NCI-H2081 (cell line): ENCODE measurements around the gene FAM151A.

Source experiments
- DNase-seq, 2 experiments: peaks; one replicate each; lab custom pipeline; 2025; lab: John Stamatoyannopoulos, UW

FAM151A gene

DNA sequence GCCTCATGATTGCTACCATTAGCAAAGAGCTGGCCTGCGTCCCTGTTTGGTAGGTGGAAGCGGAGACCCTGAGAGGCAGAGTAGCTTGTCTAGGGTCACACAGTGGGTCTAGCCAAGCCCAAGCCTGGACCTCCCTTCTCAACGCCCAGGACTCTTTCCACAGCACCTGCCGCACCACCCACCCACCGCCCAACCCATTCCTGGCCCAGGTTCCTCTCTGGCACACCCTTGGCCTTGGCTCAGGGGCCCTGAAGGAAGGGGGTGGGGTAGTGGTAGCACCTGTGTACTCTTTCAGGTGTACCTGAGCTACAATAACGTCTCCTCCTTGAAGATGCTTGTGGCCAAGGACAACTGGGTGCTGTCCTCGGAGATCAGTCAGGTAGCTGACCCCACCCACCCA is 19.3 kb downstream of the FAM151A start:
- no peak for DNase-seq

DNA sequence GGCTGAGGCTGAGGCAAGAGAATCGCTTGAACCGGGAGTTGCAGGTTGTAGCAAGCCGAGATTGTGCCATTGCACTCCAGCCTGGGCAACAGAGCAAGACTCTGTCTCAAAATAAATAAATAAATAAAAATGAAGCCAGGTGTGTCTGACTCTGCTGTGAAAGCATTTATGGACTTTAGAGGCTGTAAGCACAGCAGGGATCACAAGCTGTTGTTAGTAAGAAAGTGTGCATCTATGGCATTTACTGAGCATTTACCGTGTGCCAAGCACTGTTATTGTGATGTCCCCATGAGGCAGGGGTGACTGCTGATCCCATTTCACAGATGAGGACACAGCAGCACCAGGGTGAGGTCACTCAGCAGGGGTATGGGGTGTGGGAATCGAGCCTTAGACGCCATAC is 20.1 kb downstream of the FAM151A start:
- no peak for DNase-seq

DNA sequence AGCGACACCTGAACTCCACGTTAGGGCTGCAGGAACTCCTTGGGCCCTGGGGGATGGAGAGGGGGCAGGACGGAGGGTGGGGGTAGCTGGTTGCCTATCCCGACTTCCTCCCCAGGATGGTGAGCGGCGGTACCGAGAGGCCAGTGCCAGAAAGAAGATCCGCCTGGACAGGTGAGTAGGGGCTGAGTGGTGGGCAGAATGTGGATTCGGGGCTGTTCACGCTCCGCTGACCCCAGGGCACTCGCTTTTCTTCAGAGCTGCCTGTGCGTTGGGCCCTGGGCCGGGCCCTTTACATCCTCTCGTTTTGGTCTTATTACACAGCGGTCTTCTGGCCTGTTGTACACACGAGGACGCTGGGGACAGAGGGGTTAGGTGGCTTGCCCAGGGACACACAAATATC is 20.8 kb downstream of the FAM151A start:
- DNase-seq: no peak

DNA sequence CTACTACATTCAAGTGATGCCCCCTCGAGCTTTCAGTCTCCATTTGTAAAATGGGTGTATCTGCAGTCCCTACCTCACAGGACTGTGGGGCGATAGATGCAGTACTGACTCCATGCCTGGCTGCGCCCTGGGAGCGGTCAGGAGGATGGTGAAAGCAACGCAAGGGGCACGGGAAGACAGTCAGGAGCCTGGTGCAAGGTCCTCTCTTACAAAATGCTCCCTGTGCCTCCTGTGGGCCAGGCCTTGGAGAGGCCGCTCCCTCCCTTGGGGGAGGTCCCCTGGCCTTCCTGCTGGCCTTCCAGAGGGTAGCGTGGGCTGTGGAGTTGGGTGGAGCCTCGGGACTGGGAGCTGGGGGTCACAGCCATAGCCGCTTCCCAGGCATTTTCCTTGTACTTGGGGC is 21.6 kb downstream of the FAM151A start:
- DNase-seq: no peak

DNA sequence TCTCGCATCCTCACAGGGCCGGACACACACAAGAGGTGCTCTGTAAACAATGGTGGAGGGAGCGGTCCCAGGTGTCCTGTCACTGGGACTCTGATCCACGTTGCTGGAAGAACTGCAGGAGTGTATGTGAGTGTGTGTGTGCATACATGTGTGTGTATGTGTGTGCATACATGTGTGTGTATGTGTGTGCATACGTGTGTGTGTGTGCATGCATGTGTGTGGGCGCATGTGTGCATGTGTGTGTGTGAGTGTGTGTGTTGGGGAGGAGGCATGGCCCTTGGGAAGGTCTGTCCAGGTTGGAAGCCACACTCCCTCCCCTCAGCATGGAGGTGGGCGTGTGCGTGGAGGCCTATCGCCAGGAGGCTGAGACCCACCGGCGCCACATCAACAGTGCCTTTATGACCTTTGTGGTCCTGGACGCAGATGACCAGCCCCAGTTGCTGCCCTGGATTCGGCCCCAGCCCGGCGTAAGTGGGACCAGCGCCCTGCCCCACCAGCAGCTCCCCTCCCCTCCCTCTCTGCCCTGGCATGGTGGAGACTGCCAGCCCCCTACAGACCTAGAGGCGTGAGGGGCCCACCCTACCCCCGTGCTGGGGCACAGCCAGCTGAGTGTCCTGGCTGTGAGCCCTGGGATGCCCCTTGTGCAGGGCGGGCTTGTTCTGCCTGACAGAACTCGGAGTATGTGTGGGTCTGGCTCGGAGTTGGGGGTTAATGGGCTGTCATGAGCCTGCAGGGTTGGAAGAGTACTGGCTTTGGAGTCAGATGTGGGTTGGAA is 22.2 kb downstream of the FAM151A start:
- no peak for DNase-seq

DNA sequence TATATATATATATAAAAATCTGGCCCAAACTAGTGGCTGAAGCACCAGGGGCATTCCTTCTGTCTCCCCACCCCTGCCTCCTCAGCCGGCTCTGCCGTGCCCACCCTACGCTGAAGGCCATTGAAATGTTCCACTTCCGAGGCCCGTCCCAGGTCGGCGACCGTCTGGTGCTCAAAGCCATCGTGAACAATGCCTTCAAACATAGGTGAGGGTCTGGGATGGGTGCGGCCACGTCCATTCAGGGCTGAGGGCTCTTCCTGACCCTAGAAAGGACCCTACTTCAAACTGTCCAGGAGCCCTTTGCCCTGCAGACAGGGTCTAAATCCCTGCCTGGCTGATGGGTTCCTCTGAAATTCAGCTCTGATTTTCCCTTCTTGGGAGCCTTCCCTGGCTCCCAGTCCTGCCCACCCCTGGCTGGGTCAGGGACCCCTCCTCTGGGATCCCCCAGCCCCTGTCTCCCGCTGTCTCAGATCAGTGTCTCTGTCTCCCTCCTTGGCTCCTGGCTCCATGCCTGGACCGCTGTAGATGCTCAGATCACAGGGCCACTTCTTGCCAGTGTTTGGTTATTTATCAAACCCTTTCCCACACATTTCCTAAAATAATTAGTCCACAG is 24.0 kb downstream of the FAM151A start:
- no peak for DNase-seq

DNA sequence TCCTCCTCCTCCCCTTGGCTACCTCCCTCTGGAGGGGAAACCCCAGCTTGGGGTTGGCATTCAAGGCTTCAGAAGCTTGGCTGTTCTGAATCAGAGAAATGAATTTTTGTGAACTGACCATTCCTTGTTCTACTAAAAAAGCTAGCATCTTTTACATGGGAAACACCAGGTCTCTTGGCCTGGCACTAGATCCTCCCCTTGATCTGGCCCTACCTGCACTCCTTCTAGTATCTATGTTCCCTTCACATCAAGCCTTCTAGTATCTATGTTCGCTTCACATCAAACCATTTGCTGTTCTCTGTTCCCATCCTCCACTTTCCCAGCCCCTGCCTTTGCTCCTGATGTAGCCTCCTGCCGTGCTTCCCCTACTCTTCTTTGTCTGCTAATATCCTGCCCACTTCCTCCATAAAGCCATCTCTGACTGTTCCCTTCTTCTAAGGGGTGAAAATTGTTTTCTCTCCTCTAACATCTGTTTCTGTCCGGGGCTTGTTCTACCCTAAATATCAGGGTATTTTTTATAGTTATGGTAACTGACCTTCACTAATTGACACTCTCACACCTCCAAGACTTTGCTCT is 25.8 kb downstream of the FAM151A start:
- DNase-seq: no peak

DNA sequence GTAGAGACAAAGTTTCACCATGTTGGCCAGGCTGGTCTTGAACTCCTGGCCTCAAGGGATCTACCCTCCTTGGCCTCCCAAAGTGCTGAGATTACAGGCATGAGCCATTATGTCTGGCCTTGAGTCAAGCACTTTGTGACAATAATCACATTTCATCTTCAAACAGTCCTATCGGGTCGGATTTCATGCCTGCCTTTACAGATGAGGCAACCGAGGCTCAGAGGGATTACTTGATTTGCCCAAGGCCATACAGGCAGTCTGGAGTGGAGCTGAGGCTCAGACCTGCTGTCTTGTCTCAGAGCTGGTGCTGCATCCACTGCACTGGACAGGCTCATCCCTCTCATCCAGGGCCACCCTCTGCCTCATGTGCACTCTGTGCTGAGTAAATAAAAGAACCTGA is 26.6 kb downstream of the FAM151A start:
- no peak for DNase-seq

DNA sequence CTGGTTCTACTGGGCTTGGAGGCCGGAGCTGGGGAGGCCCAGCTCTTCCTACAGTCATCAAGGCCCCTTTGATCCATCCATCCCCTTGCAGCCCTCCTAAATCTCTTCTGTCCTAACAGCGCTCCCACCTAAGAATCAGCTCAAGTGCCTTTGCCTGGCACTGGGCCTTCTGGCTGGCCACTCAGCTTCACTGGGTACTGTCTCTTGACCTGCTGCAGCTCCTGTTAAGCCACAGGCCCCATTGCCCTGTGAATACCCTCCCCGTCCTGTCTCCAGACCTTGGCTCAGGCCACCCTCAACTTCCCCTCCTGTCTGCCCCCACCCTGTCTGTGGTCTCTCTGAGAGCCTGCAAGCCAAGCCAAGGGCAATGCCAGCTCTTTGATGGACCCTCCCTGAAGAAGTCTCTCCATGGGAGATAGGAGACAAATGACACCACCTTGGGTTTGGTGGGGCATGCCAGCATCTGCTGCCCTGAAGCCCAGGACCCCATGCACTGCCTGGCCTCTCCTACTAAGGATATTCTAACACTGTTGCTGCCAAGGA is 27.3 kb downstream of the FAM151A start:
- no peak for DNase-seq

DNA sequence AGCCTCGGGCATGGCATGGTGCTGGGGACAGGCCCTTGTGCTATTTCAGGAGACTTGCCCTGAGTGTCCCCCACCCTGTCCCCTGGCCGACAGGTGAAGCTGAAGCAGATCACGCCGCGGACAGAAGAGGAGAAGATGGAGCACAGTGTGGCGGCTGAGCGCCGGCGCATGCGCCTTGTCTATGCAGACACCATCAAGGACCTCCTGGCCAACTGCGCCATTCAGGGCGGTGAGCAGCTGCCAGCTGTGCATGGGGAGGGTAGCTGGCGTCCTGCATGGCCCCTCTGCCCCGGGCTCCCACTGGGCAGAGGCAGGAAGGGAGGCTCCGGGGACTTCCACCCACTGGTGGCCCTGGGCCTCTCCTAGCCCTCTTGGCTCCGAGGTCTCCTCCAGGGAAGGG is 28.9 kb downstream of the FAM151A start:
- no peak for DNase-seq

DNA sequence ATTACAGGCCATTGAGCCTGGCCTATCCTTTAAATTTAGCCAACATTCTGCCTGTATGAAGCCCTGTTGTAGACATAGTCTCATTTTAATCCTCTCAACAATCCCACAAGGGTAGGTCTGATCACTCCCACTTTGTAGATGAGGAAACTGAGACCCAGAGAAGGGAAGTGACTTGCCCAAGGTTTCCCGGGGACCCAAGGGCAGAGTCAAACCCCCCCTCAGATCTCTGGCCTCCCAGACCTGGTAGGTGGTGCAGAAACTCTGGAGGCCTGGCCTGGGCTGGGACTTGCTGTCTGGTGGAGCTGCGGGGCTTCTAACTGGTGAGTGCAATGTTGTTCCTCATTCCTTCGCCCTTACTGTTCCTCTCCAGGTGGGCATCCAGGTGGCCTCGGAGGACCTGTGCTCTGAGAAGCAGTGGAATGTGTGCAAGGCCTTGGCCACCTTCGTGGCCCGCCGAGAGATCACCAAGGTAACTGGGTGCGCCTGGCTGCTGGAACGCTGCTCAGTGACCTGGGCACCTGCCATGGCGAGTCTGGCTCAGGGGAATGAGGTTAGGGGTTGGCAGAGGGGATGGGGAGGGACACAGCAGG is 29.7 kb downstream of the FAM151A start:
- no peak for DNase-seq

DNA sequence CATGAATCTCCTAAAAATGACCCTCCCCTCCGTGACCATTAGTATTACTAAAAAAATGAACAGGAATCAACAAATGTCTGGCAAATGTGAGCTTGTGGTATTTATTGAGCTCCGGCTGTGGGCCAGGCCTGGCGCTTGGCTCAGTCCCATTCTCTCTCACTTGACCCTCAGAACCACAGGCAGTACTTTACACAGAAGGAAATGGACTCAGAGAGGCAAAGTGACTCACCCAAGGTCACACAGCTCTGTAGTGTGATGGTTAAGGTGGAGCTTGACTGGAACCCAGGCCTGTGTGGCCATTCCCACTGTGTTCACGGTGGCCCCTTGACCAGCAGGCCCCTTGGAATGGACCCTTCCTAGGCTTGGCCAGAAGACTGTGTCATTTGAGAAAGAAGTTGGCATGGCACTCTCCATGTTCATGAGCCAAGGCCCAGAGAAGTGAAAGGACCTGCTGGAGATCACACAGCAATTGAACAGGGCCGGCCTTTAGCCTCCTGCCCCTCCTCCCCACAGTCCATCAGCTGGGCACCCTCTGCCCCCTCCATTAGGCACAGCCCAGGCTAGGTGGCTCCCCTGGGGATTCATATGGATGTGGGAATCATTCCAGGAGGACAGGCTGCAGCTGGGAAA is 32.1 kb downstream of the FAM151A start:
- no peak for DNase-seq

DNA sequence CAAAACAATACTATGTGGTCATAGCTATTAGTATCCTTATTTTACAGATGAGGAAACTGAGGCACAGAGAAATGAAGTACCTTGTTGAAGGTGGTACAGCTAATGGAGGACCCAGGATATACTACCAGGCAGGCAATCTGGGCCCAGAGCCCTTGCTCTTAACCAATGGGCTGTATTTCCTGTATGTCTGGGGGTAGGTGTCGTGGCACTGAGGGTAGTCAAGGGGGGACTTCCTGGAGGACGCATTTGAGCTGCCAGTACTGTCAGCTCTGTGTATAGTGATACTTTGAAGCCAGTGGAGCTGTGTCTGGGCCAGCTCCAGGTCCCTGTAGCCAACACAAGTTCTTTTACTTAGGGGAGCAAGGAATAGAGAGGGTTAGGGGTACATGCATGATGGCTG is 34.9 kb downstream of the FAM151A start:
- no peak for DNase-seq

DNA sequence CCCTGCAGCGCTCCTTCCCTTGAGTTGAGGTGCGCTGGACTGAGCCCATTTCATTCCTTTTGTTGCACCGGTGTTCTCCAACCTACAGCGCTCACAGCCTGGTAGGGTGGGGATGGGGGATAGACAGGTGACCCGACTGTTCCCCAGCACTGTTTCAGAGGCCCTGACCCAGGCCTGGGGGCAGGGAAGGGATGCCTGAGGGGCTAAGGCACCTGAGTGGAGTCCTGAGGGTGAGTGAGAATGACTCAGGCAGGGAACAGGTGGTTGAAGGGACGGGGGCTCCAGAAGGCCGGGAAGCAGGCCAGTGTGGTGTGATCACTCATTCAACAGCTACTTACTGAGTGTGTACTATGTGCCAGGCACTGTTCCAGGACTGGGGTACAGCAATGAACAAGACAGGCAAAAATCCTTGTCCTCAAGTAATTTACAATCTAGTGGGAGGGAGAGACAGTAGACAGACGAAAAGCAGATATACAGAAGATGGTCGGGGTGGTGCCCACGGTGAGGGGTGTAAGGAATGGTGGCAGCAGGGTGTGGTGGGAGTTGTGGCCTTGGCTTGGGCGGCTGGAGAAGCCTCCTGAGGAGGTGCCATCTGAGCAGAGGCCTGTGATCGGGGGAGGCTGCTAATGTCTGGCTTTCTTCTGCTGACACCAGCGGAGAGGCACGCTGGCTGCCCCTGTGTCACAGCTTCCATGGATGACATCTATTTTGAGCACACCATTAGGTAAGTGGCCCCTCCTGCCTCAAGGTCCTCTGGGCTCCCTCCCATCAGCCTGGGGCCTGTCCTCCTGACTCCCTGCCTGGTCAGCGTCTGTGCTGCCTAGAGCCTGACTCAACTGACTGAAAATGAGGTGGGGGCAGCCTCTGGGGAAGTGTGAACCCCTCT is 37.9 kb downstream of the FAM151A start:
- DNase-seq: no peak

DNA sequence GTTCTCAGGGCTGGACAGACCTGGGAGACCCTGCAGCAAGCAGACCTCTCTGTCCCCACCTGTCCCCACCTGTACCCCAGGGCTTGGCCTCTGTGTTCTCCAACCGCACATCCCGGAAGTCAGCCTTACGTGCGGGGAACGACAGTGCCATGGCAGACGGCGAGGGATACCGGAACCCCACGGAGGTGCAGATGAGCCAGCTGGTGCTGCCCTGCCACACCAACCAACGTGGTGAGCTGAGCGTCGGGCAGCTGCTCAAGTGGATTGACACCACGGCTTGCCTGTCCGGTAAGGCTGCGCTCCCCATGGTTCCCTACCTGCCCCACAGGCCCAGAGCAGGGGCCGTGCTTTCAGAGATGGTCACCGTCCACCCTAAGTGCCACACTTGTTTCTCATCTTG is 38.8 kb downstream of the FAM151A start:
- DNase-seq: no peak

DNA sequence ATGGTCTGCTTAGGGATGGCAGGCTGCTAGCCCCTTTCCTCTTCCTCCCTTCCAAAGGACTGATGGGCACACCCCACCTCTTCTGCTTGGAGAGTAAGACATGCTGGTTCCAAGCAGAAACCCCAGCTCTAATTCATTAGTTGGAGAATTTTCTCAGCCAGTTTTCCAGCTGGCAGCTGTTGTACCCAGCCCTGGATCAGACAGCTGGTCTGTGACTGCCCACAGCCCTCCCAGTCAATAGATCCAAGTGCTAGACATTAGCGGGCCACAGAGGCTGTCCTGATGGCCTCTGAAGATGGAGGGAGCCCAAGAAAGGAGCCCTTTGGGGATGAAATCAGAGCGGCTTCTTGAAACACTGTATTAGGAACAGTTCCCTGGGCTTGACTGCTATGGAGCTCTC is 39.5 kb downstream of the FAM151A start:
- DNase-seq: no peak

DNA sequence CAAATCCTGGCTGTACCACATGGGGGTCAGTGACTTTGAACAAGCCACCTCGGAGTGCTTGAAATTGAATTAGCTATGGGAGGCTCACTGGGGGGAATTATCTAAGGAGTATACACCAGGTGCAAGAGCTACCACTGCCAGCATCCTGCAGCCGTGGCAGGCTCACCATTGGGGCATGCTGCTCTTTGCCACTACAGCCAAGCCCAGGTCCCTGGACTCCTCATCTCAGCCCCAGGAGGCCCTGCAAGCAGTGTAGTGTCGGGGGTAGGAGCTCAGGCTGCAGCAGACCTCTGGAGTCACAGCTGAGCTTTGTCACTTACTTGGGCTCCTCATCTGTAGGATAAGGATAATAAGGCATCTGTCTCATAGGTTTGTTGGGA is 40.0 kb downstream of the FAM151A start:
- DNase-seq: no peak

DNA sequence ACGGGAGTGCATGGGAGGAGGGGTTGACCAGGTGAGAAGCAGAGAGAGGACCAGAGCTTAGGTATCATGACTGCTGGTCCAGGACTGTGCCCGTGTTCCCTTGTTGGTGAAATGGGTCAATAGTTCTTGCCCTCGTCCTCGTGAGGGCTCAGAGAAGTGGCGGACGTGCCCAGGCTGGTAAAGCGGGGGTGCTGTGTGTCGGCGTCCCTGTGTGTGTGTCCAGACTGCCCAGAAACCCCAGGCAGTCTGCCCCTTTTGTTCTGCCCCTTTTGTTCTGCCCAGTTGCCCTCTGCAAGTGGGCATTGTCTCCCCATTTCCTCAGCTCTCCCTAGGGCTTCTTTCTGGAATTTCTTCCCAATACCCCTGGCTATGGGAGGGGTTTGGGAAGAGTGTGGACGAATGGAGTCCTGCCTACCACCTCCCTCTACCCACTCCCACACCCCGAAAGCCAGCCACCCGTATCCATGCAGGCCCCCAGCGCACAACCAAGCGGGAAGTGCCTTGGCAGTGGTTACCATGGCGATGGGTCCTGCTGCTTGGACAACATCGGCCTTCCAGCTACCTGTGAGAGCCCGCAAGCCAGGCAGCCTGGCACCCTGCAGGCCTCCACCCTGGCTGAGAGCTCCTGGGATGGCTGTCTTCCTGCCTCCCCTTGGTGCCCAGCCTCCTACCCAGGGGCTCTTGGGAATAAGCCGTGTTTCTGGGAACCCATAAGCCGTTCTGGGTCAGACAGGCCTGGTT is 40.6 kb downstream of the FAM151A start:
- DNase-seq: peak; percentile 67 to 70

DNA sequence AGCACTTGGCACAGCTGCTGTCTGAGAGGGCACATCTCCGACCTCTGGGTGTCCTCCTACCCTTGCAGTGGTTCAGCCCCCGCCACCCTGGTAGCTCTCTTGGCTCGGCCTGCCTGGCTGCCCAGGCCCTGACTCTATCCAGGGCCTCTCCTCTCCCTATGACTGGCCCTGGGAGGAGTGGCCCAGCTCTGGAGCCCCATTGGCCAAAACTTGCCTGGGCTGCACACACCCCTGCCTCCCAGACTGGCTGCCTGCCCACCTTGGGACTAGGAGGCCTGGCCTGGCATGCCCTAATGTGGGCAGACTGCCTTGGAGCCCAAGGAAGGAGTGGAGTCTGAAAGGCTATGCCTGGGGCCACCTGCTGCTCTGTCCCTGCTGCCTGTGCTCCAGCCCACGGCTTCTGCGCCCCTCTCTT is 41.7 kb downstream of the FAM151A start:
- DNase-seq: peak in 1 of 2 experiments; percentile 19

DNA sequence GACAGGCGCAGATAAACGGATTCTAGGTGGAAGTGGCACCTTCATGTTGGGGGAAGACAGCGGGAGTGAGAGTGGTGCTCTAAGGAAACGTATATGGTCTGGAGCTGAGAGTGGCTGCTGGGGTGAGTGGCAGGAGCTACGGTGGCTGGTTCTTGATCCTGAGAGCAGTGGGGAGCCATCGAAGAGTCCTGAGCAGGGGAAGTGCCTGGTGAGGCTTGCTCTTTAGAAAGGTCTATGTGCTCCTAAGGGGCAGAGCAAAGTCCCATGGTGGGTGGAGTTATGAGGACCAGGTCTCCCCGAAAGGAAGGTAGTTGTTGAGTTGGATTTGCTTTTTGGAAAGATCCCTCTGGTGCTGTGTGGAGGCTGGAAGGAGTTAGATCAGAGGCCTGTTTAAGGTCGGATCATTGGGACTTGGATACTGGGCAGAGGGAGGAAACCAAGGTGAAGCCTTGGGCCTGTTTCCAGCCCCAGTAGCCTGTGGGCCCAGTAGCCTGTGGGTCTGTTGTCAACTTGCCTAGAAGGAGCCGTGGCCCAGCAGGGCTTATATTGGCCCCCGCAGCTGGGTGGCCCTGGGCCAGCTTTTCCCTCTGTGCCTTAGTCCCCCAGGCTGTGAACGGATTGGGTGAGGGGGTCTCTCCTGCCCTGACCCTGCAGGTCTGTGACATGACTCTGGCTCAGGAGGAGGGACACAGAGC is 42.3 kb downstream of the FAM151A start:
- no peak for DNase-seq
